H7 (cell line): Measurements from ENCODE around the gene LCE2C. TPM values are rescaled to one million over a fixed set of nuclear protein-coding genes. Genes with fewer than 3 reads are reported as not detected.
"Not testable (repeated sequence)": the region's sequence is repeated elsewhere in the genome, so short reads cannot be mapped to it uniquely, and the experiment has no call there.

ENCODE experiments used
- DNase-seq: peaks from one replicate; pipeline ENCODE4 v3.0.0; 2012
- H3K27me3 ChIP-seq: 2 replicates; pipeline ENCODE4 v1.6.0; 2011; ENCODE audit warnings: mild to moderate bottlenecking, low read length; ENCODE audit not compliant: control insufficient read depth, insufficient read depth
- H3K36me3 ChIP-seq: replicated peaks from 2 replicates; pipeline ENCODE4 v1.5.1; 2011; ENCODE audit warnings: low read length; ENCODE audit not compliant: control insufficient read depth, insufficient read depth
- H3K4me3 ChIP-seq: 2 replicates; pipeline ENCODE4 v1.5.1; 2011; ENCODE audit warnings: low read depth, mild to moderate bottlenecking, control low read depth, low read length, moderate library complexity; ENCODE audit not compliant: insufficient read depth
- total RNA-seq: library from RNA; depleted of rRNA; stranded (reverse); fragments of >200 nt; shearing (Covaris generic); gene quantifications from 2 replicates; pipeline ENCODE4 v1.2.3, GENCODE V29; 2014; rRNA removed

The LCE2C gene
- not detected in 2 replicates for total RNA-seq

- not testable (repeated sequence) for H3K4me3 ChIP-seq, H3K36me3 ChIP-seq, H3K27me3 ChIP-seq, DNase-seq
Observed at GRCh38 chr1:152674983-152675382, at the start of gene LCE2C. TSS of gene LCE2C (plus strand) at chr1:152675279. CDS start at chr1:152676016, 737 bp downstream.

- DNase-seq: no peak
- Histone ChIP-seq H3K36me3 (no peaks in the 10 kb centered on the region), H3K27me3 (no peaks in the 10 kb centered on the region), H3K4me3 (no peak overlapping the region)
Observed at GRCh38 chr1:152626744-152627143, 48.3 kb upstream of the LCE2C start.

- Histone ChIP-seq H3K36me3 (no peaks in the 10 kb centered on the region), H3K4me3 (no peak overlapping the region), H3K27me3 (no peaks in the 10 kb centered on the region)
- no peak for DNase-seq
Observed at GRCh38 chr1:152630596-152630995, 44.5 kb upstream of the LCE2C start.

- Histone ChIP-seq H3K4me3 (no peak overlapping the region), H3K36me3 (no peaks in the 10 kb centered on the region)
Observed at GRCh38 chr1:152640351-152640750, 34.7 kb upstream of the LCE2C start.

GRCh38 chr1:152643945-152644344 is 31.1 kb upstream of the LCE2C start:
- no peak overlapping the region for H3K4me3 ChIP-seq
- no peaks in the 10 kb centered on the region for H3K27me3 ChIP-seq
- no peak for DNase-seq
- H3K36me3 ChIP-seq: no peaks in the 10 kb centered on the region

More at GRCh38 chr1:152640351-152640750, 34.7 kb upstream of the LCE2C start:
- DNase-seq: no peak
- no peaks in the 10 kb centered on the region for H3K27me3 ChIP-seq

GRCh38 chr1:152645146-152645545 is 29.9 kb upstream of the LCE2C start:
- no peak overlapping the region for H3K4me3 ChIP-seq
- no peaks in the 10 kb centered on the region for H3K36me3 ChIP-seq
- H3K27me3 ChIP-seq: no peaks in the 10 kb centered on the region
- DNase-seq: no peak

- no peak overlapping the region for H3K4me3 ChIP-seq
- no peak for DNase-seq
- H3K27me3 ChIP-seq: no peaks in the 10 kb centered on the region
- no peaks in the 10 kb centered on the region for H3K36me3 ChIP-seq
Observed at GRCh38 chr1:152646656-152647055, 28.4 kb upstream of the LCE2C start.

GRCh38 chr1:152654110-152654509 is 21.0 kb upstream of the LCE2C start:
- peak; percentile 47 for DNase-seq
- Histone ChIP-seq H3K27me3 (no peaks in the 10 kb centered on the region), H3K4me3 (no peak overlapping the region), H3K36me3 (no peaks in the 10 kb centered on the region)

- no peak overlapping the region for H3K4me3 ChIP-seq
- no peak for DNase-seq
- no peaks in the 10 kb centered on the region for H3K27me3 ChIP-seq
- no peaks in the 10 kb centered on the region for H3K36me3 ChIP-seq
Observed at GRCh38 chr1:152656459-152656858, 18.6 kb upstream of the LCE2C start.

- H3K36me3 ChIP-seq: no peaks in the 10 kb centered on the region
- H3K27me3 ChIP-seq: no peaks in the 10 kb centered on the region
- DNase-seq: no peak
- H3K4me3 ChIP-seq: no peak overlapping the region
Observed at GRCh38 chr1:152657677-152658076, 17.4 kb upstream of the LCE2C start.

- Histone ChIP-seq H3K36me3 (no peaks in the 10 kb centered on the region), H3K4me3 (no peak overlapping the region), H3K27me3 (no peaks in the 10 kb centered on the region)
- DNase-seq: no peak
Observed at GRCh38 chr1:152658649-152659048, 16.4 kb upstream of the LCE2C start.

GRCh38 chr1:152663098-152663497 is 12.0 kb upstream of the LCE2C start, which contains the start of gene LCE2D:
TSS of gene LCE2D (plus strand) at chr1:152663380. CDS start at chr1:152664106, 726 bp downstream.
- no peak for DNase-seq
- no peak within 1 kb of the TSS for H3K4me3 ChIP-seq
- H3K27me3 ChIP-seq: no peaks in the 10 kb centered on the region
- H3K36me3 ChIP-seq: no peaks in the 10 kb centered on the region

- not testable (repeated sequence) for H3K36me3 ChIP-seq, H3K27me3 ChIP-seq, DNase-seq, H3K4me3 ChIP-seq
Observed at GRCh38 chr1:152666171-152666570, 8.9 kb upstream of the LCE2C start.

- no peak for DNase-seq
- H3K36me3 ChIP-seq: no peaks in the 10 kb centered on the region
- H3K4me3 ChIP-seq: no peak overlapping the region
- H3K27me3 ChIP-seq: no peaks in the 10 kb centered on the region
Observed at GRCh38 chr1:152667648-152668047, 7.4 kb upstream of the LCE2C start.

GRCh38 chr1:152673016-152673415 is 2.1 kb upstream of the LCE2C start:
- no peaks in the 10 kb centered on the region for H3K27me3 ChIP-seq
- no peaks in the 10 kb centered on the region for H3K36me3 ChIP-seq
- no peak overlapping the region for H3K4me3 ChIP-seq
- DNase-seq: no peak

- H3K4me3 ChIP-seq: no peak overlapping the region
- DNase-seq: no peak
- no peaks in the 10 kb centered on the region for H3K36me3 ChIP-seq
- no peaks in the 10 kb centered on the region for H3K27me3 ChIP-seq
Observed at GRCh38 chr1:152679459-152679858, 4.4 kb downstream of the LCE2C start.
